GM18526 (cell line): ENCODE measurements around the gene C1GALT1.

ENCODE experiments used
- POLR2A ChIP-seq: IDR thresholded peaks from 3 replicates; pipeline ENCODE4 v1.6.1; 2011; ENCODE audit not compliant: insufficient read length; ENCODE audit errors: extremely low read depth

C1GALT1 gene

DNA sequence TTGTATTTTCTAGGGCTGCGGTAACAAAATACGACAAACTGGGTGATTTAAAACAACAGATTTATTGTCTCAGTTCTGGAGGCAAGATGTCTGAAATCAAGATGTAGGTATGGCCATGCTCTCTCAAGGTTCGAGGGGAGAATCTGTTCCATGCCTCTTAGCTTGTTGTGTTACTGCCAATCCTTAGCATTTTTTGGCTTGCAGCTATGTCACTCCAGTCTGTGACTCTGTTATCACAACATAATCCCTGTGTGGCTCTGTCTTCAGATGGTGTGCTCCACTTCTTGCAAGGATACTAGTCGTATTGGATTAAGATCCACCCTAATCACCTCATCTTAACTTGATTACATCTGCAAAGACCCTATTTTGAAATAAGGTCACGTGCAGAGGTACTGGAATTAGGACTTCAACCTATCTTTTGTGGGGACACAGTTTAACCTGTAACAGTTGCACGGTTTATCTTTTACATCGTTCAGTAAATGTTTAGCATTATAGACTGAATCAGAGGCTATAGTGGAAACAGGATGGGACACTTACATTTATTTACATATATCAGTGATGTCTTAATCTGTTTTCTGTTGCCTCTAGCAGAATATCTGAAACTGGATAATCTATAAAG, 3.1 kb downstream of the C1GALT1 start:
- TF ChIP-seq POLR2A, result no peak

DNA sequence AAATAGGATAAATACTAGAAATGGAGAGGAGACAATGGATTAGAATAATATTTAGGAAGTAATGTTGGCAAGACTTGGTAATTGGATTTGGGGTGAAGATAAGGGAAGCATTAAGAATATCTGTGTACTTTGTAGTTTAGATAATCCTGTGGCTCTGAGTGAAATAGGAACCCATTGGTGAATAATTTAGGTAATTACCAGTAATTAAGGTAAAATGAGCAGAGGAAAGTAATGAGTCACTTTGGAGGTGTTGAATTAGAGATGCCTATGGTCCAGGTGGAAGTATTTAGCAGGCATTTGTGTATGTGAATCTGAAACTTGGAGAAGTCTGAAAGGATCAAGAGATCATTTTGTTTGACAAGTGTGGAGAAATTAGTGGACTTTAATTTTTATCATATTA, 5.7 kb downstream of the C1GALT1 start:
- no peak for TF ChIP-seq POLR2A

DNA sequence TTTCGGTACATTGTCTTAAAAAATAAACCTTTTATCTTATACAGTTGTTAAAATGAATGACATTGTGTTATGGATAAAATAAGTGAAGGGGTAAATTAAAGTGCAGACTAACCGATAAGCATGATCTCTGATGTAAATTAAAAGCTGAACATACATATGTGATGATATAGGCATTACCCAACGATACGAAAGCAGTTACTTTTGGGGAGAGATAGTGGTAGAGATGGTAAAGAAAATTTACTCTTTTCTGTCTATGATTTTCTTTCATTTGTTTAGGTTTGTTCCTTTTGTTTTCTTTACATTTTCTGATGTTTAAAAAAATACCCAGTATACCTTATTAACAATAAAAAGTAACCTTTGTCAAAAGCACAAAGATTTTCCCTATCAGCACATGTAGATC, 6.4 kb downstream of the C1GALT1 start:
- no peak for TF ChIP-seq POLR2A

DNA sequence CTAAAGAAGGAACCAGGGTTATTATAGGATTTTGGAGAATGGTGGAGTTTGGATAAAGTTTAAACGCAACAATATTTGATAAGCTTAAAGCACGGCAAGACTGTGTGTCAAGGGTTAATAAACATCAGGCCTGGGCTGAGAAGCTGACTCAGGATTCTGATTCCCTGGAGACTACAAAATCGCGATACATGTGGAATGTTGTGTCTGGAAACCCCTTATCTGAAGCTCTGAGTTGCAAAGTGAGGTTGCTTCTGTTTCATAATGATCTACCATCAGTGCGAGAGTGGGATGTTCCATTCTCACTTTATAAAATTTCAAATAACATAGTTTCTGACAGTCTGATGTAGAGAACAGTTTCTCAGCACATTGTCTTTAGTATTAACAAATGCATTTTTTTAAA, 7.8 kb downstream of the C1GALT1 start:
- TF ChIP-seq POLR2A, result no peak

DNA sequence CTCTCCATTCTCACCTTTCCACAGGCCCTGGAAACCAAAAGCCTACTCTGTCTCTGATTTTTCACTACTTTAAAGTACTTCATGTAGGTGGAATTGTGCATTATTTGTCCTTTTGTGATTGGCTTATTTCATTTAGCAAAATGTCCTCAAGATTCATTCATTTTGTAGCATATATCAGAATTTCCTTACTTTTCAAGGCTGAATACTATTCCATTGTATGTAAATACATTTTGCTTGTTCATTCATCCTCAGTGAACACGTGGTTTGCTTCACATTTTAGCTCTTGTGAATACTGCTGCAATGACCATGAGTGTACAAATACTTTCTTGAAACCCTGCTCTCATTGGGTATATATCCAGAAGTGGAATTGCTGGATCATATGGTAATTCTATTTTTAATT, 8.8 kb downstream of the C1GALT1 start:
- no peak for TF ChIP-seq POLR2A

DNA sequence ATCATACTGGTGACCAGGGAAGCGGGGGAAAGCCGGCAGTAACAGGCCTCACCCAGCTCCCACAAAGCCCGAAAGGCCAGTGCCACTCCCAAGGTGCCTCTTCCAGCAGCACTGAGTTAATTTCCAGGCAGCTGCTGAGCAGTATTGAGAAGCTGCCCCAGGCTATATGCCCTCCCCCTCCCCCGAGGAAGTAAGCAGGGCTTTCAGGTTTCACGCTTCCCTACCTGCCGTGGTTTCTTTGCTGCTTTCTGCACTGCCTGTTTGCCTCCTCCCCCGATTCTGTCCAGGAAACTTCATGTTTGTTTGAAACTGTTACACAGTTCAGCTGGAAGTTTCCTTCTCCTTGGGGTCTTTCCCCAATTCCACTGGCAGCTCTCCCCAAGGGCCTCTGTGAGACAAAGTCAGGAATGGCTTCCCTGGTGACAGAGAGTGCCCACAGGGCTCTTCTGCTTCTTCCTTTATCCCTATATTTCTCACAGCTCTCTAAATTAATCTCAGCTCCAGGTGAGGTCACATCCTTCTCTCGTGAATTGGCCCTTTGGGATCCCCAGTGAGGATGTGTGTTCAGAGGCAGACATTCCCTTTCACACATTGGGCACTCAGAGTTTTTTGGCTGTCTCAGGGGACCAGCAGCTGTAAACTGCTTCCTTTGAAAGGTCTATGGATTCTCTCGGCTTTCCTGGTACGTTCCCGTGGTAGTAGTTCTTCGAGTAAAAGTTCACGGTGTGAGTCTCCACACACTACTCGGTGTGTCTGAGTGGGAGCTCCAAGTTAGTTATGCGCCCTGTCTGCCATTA, 19.4 kb downstream of the C1GALT1 start:
- no peak for TF ChIP-seq POLR2A

DNA sequence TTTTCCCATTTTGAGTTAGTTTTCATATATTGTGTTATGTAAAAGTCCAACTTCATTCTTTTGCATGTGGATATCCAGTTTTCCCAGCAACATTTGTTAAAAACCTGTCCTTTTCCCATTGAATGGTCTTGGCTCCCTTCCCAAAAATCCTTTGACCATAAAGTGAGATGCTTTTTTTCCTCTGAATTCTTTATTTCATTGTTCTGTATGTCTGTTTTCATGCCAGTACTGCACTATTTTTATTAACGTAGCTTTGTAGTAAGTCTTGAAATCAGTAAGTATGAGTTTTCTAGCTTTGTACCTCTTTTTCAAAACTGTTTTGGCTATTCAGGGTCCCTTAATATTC, 20.0 kb downstream of the C1GALT1 start:
- TF ChIP-seq POLR2A, result no peak

DNA sequence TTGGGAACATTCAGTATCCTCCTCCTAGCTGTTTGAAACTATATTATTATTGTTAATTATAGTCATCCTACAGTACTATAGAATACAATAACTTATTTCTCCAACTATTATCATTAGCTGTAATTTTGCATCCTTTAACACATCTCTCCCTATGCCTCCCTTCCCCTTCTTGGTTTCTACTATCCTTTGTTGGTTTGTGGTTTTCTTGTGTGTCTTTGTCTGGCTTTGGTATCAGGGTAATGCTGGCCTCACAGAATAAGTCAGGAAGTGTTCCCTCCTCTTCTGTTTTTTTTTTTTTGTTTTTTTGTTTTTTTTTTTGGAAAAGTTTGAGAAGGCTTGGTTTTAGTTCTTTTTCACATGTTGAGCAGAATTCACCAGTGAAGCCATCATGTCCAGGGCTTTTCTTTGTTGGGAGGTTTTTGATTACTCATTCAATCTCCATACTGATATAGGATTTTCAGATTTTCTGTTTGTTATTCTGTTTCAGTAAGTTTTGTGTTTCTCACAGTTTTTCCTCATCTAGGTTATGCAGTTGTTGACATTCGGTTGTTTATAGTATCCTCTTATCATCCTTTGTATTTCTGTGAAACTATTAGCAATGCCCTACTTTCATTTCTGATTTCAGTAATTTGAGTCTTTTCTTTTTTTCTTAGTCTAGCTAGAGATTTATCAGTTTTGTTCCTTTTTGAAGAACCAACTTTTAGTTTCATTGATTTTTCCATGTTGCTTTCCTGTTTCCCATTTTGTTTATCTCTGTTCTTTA, 21.6 kb downstream of the C1GALT1 start:
- no peak for TF ChIP-seq POLR2A

DNA sequence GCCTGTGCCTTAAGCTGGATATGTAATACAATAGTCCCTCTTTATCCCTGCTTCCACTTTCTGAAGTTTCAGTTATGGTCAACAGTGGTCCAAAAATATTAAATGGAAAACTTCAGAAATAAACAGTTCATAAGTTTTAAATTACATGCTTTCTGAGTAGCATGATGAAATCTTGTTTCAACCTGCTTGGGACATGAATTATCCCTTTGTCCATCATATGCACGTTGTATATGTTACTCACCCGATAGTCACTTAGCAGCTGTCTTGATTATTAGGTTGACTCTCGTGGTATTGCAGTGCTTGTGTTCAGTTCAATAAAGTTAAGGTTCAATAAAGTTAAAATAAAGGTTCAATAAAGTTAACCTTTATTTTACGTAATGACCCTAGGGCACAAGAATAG, 25.5 kb downstream of the C1GALT1 start:
- TF ChIP-seq POLR2A, result no peak

DNA sequence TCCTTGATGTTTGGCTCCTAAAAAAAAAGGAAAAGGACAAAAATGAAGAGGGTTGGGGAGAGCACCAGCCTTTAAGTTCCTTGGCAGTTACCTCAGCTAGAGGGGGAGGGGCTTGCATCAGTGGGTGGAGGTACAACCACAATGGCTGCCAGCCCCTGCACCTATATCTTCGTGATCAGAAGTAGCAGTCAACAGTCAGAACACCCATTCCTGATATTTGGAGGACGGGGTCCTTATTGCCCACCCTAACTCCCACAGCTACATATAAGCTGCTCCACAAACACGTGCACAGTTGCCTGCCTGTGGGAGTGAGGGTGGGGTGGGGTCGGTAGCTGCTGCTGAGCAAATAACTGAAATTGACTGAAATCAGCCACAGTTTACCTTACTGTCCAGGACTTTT, 26.2 kb downstream of the C1GALT1 start:
- no peak for TF ChIP-seq POLR2A

DNA sequence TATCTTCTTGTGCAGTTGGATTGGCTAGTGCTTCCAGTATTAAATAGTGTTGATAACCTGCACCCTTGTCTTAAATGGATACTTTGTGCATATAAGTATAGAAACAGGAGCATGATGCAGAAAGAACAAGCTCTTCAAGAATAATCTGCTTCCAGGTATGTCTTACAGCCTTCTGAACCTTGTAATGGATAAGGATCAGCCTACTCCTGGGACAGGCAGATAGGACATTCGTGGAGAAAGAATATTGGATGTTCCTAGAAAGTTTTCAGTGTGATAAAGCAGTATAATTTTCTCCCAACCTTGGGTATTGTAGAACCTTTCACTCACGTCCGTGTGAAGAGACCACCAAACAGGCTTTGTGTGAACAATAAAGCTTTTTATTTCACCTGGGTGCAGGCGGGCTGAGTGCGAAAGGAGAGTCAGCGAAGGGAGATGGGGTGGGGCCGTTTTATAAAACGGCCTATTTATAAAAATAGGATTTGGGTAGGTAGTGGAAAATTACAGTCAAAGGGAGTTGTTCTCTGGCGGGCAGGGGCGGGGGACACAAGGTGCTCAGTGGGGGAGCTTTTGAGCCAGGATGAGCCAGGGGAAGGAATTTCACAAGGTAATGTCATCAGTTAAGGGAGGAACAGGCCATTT, 27.2 kb downstream of the C1GALT1 start:
- TF ChIP-seq POLR2A, result no peak

DNA sequence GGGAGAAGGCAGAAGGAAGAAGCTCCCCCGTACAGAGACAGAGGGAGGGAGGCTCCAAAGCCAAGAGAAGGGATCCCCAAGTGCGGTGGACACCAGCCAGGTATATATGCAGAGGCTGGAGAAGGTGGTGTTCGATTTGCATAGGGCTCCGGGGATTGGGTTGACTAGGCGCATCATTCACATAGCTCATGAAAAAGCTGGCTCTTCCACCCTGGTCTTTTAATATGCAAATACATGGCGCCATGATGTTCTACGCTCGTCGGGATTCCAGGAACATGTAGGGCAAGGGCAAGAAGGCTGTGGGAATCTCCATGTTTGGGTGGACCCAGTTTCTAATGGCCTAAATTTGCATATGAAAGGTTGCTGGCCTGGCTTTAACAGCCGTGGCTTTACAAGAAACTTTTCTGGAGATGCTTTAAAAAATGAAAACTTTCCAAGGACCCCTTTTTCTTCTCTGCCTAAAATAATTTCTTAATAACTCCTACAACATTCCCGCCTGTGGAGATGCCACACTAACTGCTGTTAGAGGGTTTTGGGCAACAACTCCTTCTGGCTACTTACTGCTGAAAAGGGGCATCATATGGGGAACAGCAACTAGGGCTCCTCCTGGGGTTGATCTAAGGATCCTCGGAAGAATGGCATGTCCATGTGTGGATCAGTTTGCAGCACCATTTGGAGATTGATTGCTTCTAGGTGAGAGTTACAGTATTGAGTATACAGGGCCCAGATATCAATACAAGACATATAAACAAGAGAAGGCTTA, 28.3 kb downstream of the C1GALT1 start:
- no peak for TF ChIP-seq POLR2A

DNA sequence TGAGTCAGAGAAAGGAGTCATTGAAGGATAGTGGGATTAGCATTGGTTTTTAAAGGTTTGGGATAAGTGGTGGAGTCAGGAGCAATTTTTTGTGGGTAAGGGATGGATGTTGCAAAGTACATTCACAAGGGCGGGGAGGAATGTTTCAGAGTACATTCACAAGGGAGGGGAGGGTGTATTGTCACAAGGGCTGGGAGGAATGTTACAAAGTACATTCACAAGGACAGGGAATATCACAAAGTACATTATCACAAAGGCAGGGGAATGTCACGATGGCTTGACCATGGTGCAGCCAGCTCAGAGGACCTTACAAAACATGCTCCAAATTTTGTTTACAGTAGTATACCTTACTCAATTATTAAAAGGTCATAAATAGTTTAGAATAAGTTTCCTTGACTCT, 30.3 kb downstream of the C1GALT1 start:
- no peak for TF ChIP-seq POLR2A

DNA sequence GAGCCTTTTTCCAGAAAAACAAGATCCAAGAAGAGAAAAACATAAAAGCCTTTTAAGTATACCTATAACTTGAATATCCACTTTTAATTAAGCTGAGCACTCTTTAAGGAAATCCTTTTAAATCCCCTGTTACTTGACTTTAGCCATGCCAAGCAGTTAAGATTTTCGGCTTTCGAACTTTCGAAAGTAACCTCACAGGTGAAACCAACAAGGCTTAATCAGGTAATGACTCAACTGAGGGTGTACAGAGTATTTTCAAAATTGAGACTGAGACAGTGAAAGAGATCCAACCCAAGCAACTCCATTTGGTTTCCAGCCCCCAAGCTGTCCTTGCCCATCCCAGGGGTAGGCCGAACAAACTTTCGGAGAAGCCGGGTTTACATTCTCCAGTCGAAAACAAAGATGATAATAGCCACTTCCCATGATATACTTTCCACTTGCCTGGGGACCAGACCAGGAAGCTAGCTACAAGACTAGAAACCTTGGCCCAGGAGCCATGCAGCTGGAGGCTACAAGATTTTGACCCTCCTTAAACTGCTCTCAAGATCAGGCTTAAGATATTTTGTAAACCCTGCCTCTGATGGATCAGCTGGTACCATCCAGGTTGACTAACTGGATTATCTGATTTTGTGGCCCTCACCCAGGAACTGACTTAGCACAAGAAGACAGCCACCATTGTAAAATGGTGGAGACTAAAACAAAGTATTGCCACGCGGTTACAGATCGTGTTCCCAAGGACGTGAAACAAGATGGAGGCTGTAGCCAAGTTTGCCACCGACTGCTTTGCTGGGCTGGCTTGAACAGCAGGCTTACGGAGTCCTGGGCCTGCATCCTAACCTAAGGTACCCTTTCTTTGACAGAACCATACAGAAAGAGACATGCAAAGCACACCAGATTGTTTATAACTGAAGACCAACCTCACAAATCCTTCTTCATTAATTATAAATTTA, 32.3 kb downstream of the C1GALT1 start:
- no peak for TF ChIP-seq POLR2A
